Caco-2 (cell line): ENCODE measurements around the gene C11orf91. TPM values are rescaled to one million over a fixed set of nuclear protein-coding genes. Genes with fewer than 3 reads are reported as not detected.
"Not testable (repeated sequence)": the region's sequence is repeated elsewhere in the genome, so short reads cannot be mapped to it uniquely, and the experiment has no call there.

Experiments
- BruUV-seq: library from RNA; stranded (reverse); fragments of 400-500 nt; replicated peaks from 2 replicates; lab custom pipeline; 2021; lab: Mats Ljungman, UMichigan
- CTCF ChIA-PET: fragments of 300-600 bp; sonication (Branson Sonifier 250); formaldehyde crosslinking; loops from one replicate; lab custom pipeline; 2022; ENCODE audit warnings: antibody characterized with exemption; lab: Charles Lee
- POLR2A ChIA-PET: fragments of 300-600 bp; sonication (Branson Sonifier 250); formaldehyde crosslinking; loops from one replicate; lab custom pipeline; 2022; ENCODE audit warnings: antibody characterized with exemption; lab: Charles Lee
- DNase-seq, 2 experiments: peaks; one replicate each; pipeline versions ENCODE4 v3.0.0 to v3.0.0-alpha.2; 2020 to 2022
- H3K27me3 ChIP-seq: replicated peaks from 2 replicates; pipeline ENCODE4 v1.6.0; 2011; ENCODE audit warnings: low read length; ENCODE audit not compliant: control insufficient read depth, insufficient read depth
- H3K36me3 ChIP-seq: 2 replicates; pipeline ENCODE4 v1.5.1; 2011; ENCODE audit warnings: low read length; ENCODE audit not compliant: control insufficient read depth, insufficient read depth
- H3K4me1 ChIP-seq: fragments of 250-450 bp; sonication (Bioruptor Pico); 2 replicates; pipeline ENCODE4 v1.5.1; 2020; ENCODE audit warnings: mild to moderate bottlenecking
- H3K4me3 ChIP-seq: 2 replicates; pipeline ENCODE4 v1.5.1; 2011; ENCODE audit warnings: low read depth, mild to moderate bottlenecking, control low read depth, low read length
- H3K9me3 ChIP-seq: fragments of 250-450 bp; sonication (Bioruptor Pico); 2 replicates; pipeline ENCODE4 v1.5.1; 2020; ENCODE audit warnings: mild to moderate bottlenecking, moderate library complexity
- H3K27ac Mint-ChIP-seq: one replicate; pipeline ENCODE4 v1.8.0; 2022; ENCODE audit warnings: mixed read lengths; ENCODE audit not compliant: unreplicated experiment
- H3K27me3 Mint-ChIP-seq: one replicate; pipeline ENCODE4 v1.8.0; 2022; ENCODE audit warnings: mixed read lengths; ENCODE audit not compliant: insufficient read depth, unreplicated experiment
- H3K36me3 Mint-ChIP-seq: one replicate; pipeline ENCODE4 v1.8.0; 2022; ENCODE audit warnings: mild to moderate bottlenecking, mixed read lengths; ENCODE audit not compliant: insufficient read depth, unreplicated experiment
- H3K4me1 Mint-ChIP-seq: one replicate; pipeline ENCODE4 v1.8.0; 2022; ENCODE audit warnings: low read depth, mixed read lengths; ENCODE audit not compliant: unreplicated experiment
- H3K4me3 Mint-ChIP-seq: one replicate; pipeline ENCODE4 v1.8.0; 2022; ENCODE audit warnings: mild to moderate bottlenecking, moderate library complexity, mixed read lengths; ENCODE audit not compliant: unreplicated experiment
- H3K9me3 Mint-ChIP-seq: one replicate; pipeline ENCODE4 v1.8.0; 2022; ENCODE audit warnings: mixed read lengths; ENCODE audit not compliant: unreplicated experiment
- intact Hi-C: fragments of 100-400 bp; cut with micrococcal nuclease; formaldehyde crosslinking; loops from one replicate; pipeline ENCODE4 v1.10.0; 2022; ENCODE audit not compliant: unreplicated experiment
- total RNA-seq: library from RNA; stranded (reverse); gene quantifications from 2 replicates; pipeline ENCODE4 v1.2.3, GENCODE V29; 2022
- TF ChIP-seq, protein P1 (sequence below), 2 experiments: fragments of 200-600 bp in 1 of 2; IDR thresholded peaks; 1 replicate in 1 of 2; 2 replicates in 1 of 2; pipeline versions ENCODE4 v1.5.1 to v1.8.0; 2011 to 2022; ENCODE audit warnings: antibody characterized with exemption in 1 of 2, control low read depth in 1 of 2, inconsistent platforms in 1 of 2, low read depth in 1 of 2, low read length in 1 of 2, mild to moderate bottlenecking in 1 of 2, moderate library complexity in 1 of 2; ENCODE audit not compliant: insufficient read depth in 1 of 2, severe bottlenecking in 1 of 2, unreplicated experiment in 1 of 2

C11orf91 gene
- total RNA-seq, 1 experiment from 2014 or later: not detected

- Histone ChIP-seq H3K4me1 (no peaks in the 10 kb centered on the region), H3K36me3 (no peaks in the 10 kb centered on the region), H3K9me3 (no peaks in the 10 kb centered on the region), H3K27me3 (no peaks in the 10 kb centered on the region; the same call in 1 of the 2 replicates), H3K4me3 (no peak overlapping the region)
- H3K36me3 Mint-ChIP-seq: no peaks in the 10 kb centered on the region
- no peak for DNase-seq
- H3K27me3 Mint-ChIP-seq: peaks cover 6% of the 10 kb centered on the region
- H3K4me3 Mint-ChIP-seq: no peak overlapping the region
- intact Hi-C loops: no loop called here
- no TSS peak for BruUV-seq
- TF ChIP-seq, protein P1, sequence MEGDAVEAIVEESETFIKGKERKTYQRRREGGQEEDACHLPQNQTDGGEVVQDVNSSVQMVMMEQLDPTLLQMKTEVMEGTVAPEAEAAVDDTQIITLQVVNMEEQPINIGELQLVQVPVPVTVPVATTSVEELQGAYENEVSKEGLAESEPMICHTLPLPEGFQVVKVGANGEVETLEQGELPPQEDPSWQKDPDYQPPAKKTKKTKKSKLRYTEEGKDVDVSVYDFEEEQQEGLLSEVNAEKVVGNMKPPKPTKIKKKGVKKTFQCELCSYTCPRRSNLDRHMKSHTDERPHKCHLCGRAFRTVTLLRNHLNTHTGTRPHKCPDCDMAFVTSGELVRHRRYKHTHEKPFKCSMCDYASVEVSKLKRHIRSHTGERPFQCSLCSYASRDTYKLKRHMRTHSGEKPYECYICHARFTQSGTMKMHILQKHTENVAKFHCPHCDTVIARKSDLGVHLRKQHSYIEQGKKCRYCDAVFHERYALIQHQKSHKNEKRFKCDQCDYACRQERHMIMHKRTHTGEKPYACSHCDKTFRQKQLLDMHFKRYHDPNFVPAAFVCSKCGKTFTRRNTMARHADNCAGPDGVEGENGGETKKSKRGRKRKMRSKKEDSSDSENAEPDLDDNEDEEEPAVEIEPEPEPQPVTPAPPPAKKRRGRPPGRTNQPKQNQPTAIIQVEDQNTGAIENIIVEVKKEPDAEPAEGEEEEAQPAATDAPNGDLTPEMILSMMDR (IDR thresholded peaks at IDR 0.05; ENCODE audit: insufficient read depth in 1 of 2, low read depth in 1 of 2, low read length in 1 of 2, severe bottlenecking in 1 of 2, unreplicated experiment in 1 of 2): no peak
- no peaks in the 10 kb centered on the region for H3K9me3 Mint-ChIP-seq
- H3K27ac Mint-ChIP-seq: no peak overlapping the region
- POLR2A ChIA-PET: no interaction called here
- CTCF ChIA-PET: no interaction called here
- H3K4me1 Mint-ChIP-seq: no peaks in the 10 kb centered on the region
Measured at GRCh38 chr11:33664827-33665226, 35.8 kb downstream of the C11orf91 start.

DNA sequence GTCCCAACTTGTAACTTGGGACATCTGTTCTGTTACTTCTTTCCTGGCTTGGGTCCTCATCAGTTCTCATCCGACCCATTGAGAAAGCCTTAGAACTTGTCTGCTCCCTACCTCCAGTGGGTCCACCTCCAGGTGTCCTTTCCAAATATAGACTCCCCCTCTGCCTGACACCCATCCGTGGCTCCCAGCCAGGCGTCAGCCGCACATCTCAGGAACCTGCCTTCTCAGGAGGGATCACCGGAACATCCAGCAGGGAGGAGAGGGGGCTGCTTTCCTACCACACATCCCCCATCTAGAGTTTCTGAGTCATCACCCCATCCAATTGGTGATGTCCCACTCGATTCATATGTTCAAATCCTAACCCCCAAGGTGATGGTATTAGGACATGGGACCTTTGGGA, 36.5 kb downstream of the C11orf91 start:
- ChIA-PET CTCF (no interaction called here), POLR2A (no interaction called here)
- H3K9me3 ChIP-seq: no peaks in the 10 kb centered on the region
- H3K27ac Mint-ChIP-seq: no peak overlapping the region
- H3K27me3 ChIP-seq: no peaks in the 10 kb centered on the region; the same call in 1 of the 2 replicates
- no peak overlapping the region for H3K4me3 Mint-ChIP-seq
- TF ChIP-seq, protein P1 (IDR thresholded peaks at IDR 0.05; ENCODE audit: insufficient read depth in 1 of 2, low read depth in 1 of 2, low read length in 1 of 2, severe bottlenecking in 1 of 2, unreplicated experiment in 1 of 2): no peak
- H3K36me3 ChIP-seq: no peaks in the 10 kb centered on the region
- peaks cover 6% of the 10 kb centered on the region for H3K27me3 Mint-ChIP-seq
- H3K4me3 ChIP-seq: no peak overlapping the region
- no peaks in the 10 kb centered on the region for H3K4me1 Mint-ChIP-seq
- H3K4me1 ChIP-seq: no peaks in the 10 kb centered on the region
- no peaks in the 10 kb centered on the region for H3K36me3 Mint-ChIP-seq
- intact Hi-C loops: no loop called here
- BruUV-seq: no TSS peak
- no peaks in the 10 kb centered on the region for H3K9me3 Mint-ChIP-seq
- DNase-seq: no peak

DNA sequence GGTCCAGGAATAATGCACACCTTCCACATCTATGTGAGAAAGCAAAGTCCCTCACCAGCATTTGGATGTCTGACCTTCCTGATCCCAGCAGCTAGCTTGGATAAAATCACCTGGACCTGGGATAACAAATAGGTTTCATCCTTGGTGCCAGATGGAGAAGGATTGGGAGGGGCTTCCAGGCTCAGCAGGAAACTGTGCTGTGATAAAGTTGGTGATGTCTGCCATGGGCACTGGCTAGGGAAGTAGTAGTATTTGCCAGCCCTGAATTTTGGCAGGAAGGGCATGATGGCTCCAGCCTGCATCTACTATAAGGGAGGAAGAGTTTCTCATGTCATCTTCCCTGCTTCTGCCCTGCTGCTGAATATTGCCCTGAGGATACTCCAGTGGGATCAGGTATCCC, 37.5 kb downstream of the C11orf91 start:
- H3K27ac Mint-ChIP-seq: no peak overlapping the region
- H3K4me3 ChIP-seq: no peak overlapping the region
- no peak overlapping the region for H3K4me3 Mint-ChIP-seq
- BruUV-seq: no TSS peak
- H3K9me3 ChIP-seq: no peaks in the 10 kb centered on the region
- TF ChIP-seq, protein P1 (IDR thresholded peaks at IDR 0.05; ENCODE audit: insufficient read depth in 1 of 2, low read depth in 1 of 2, low read length in 1 of 2, severe bottlenecking in 1 of 2, unreplicated experiment in 1 of 2): no peak
- DNase-seq: no peak
- no peaks in the 10 kb centered on the region; the same call in 1 of the 2 replicates for H3K27me3 ChIP-seq
- CTCF ChIA-PET: no interaction called here
- no peaks in the 10 kb centered on the region for H3K9me3 Mint-ChIP-seq
- no peaks in the 10 kb centered on the region for H3K4me1 ChIP-seq
- no peaks in the 10 kb centered on the region for H3K36me3 Mint-ChIP-seq
- POLR2A ChIA-PET: interaction anchor here (0.5 kb wide), 1 partner anchor 178 kb away, joined by 4 read pairs; no protein-coding TSS in a partner anchor
- H3K4me1 Mint-ChIP-seq: no peaks in the 10 kb centered on the region
- peaks cover 6% of the 10 kb centered on the region for H3K27me3 Mint-ChIP-seq
- intact Hi-C loops: no loop called here
- H3K36me3 ChIP-seq: no peaks in the 10 kb centered on the region

- H3K9me3 Mint-ChIP-seq, CTCF ChIA-PET, BruUV-seq, H3K27me3 ChIP-seq, POLR2A ChIA-PET, H3K27ac Mint-ChIP-seq, H3K4me1 ChIP-seq, H3K9me3 ChIP-seq, DNase-seq, H3K36me3 ChIP-seq, H3K4me3 Mint-ChIP-seq, H3K27me3 Mint-ChIP-seq, H3K4me1 Mint-ChIP-seq, H3K36me3 Mint-ChIP-seq, intact Hi-C loops, H3K4me3 ChIP-seq: not testable (repeated sequence)
Measured at GRCh38 chr11:33661526-33661925, 39.1 kb downstream of the C11orf91 start.
